DND-41 (cell line): ENCODE data around the gene AKR1C2.

Experiments used
- ATAC-seq: fragments of 200-7000 bp; cut with Tn5 transposase; 3 replicates; pipeline ENCODE4 v1.9.1; 2021; ENCODE audit warnings: low read depth; ENCODE audit not compliant: insufficient read depth
- DNase-seq: peaks from one replicate; pipeline ENCODE4 v3.0.0-alpha.2; 2020
- H2AFZ ChIP-seq: 2 replicates; pipeline ENCODE4 v1.6.0; 2012; ENCODE audit warnings: low read depth, low read length
- H3K27ac ChIP-seq: 2 replicates; pipeline ENCODE4 v1.5.1; 2012; ENCODE audit warnings: low read length, inconsistent platforms
- H3K27me3 ChIP-seq: fragments of 200-600 bp; sonication (generic); 2 replicates; pipeline ENCODE4 v1.6.0; 2012; ENCODE audit warnings: low read length, mild to moderate bottlenecking, inconsistent platforms; ENCODE audit not compliant: insufficient read depth, poor library complexity
- H3K36me3 ChIP-seq: 2 replicates; pipeline ENCODE4 v1.5.1; 2012; ENCODE audit warnings: low read length, inconsistent platforms; ENCODE audit not compliant: insufficient read depth
- H3K4me1 ChIP-seq: 2 replicates; pipeline ENCODE4 v1.5.1; 2012; ENCODE audit warnings: mild to moderate bottlenecking, low read length; ENCODE audit not compliant: insufficient read depth
- H3K4me2 ChIP-seq: 2 replicates; pipeline ENCODE4 v1.6.0; 2012; ENCODE audit warnings: mild to moderate bottlenecking, moderate library complexity, low read length, inconsistent platforms; ENCODE audit not compliant: insufficient read depth
- H3K4me3 ChIP-seq, 2 experiments: fragments of 200-600 bp in 1 of 2; shearing (Covaris generic) in 1 of 2; 2 replicates each; pipeline ENCODE4 v1.5.1; 2012 to 2016; ENCODE audit warnings: inconsistent platforms in 2 of 2, low read length in 2 of 2, mild to moderate bottlenecking in 2 of 2, low read depth in 1 of 2, moderate library complexity in 1 of 2
- H3K79me2 ChIP-seq: 2 replicates; pipeline ENCODE4 v1.6.0; 2012; ENCODE audit warnings: low read length, inconsistent platforms; ENCODE audit not compliant: insufficient read depth
- H3K9ac ChIP-seq: 2 replicates; pipeline ENCODE4 v1.6.0; 2012; ENCODE audit warnings: low read depth, mild to moderate bottlenecking, inconsistent platforms, low read length, moderate library complexity
- H3K9me3 ChIP-seq: 2 replicates; pipeline ENCODE4 v1.5.1; 2012; ENCODE audit warnings: low read length, moderate library complexity, mild to moderate bottlenecking, inconsistent platforms; ENCODE audit not compliant: insufficient read depth, severe bottlenecking
- H4K20me1 ChIP-seq: 2 replicates; pipeline ENCODE4 v1.6.0; 2012; ENCODE audit warnings: low read length; ENCODE audit not compliant: insufficient read depth
- CTCF ChIP-seq: IDR thresholded peaks from 2 replicates; pipeline ENCODE4 v1.5.1; 2012; ENCODE audit warnings: borderline replicate concordance, low read length, moderate library complexity, mild to moderate bottlenecking; ENCODE audit not compliant: poor library complexity, severe bottlenecking; ENCODE audit errors: extremely low read depth
- EZH2 ChIP-seq: IDR thresholded peaks from 3 replicates; pipeline ENCODE4 v1.6.1; 2012; ENCODE audit warnings: borderline replicate concordance, low read depth, mild to moderate bottlenecking, moderate library complexity, low read length, inconsistent platforms; ENCODE audit not compliant: severe bottlenecking

The AKR1C2 gene

GRCh38 chr10:5038733-5039132 lies 35.1 kb upstream of the AKR1C2 start:
- ATAC-seq (no peak), DNase-seq (no peak)
- Histone ChIP-seq H3K4me3 (no peak overlapping the region), H3K4me1 (no peaks in the 10 kb centered on the region), H3K9me3 (no peaks in the 10 kb centered on the region), H3K4me2 (no peak overlapping the region), H3K36me3 (no peaks in the 10 kb centered on the region), H4K20me1 (no peaks in the 10 kb centered on the region), H3K27me3 (no peaks in the 10 kb centered on the region), H3K9ac (no peak overlapping the region), H3K79me2 (no peaks in the 10 kb centered on the region), H3K27ac (no peak overlapping the region), H2AFZ (no peak overlapping the region)
- no peak for TF ChIP-seq EZH2
- no peak for TF ChIP-seq CTCF

- TF ChIP-seq EZH2 (no peak), CTCF (no peak)
- no peak overlapping the region for H2AFZ ChIP-seq
- DNase-seq (no peak), ATAC-seq (no peak)
- no peak overlapping the region for H3K4me2 ChIP-seq
- no peaks in the 10 kb centered on the region for H3K36me3 ChIP-seq
- no peaks in the 10 kb centered on the region for H3K4me1 ChIP-seq
- no peaks in the 10 kb centered on the region for H3K27me3 ChIP-seq
- no peak overlapping the region for H3K4me3 ChIP-seq
- no peaks in the 10 kb centered on the region for H3K9me3 ChIP-seq
- no peaks in the 10 kb centered on the region for H3K79me2 ChIP-seq
- no peaks in the 10 kb centered on the region for H4K20me1 ChIP-seq
- H3K27ac ChIP-seq = no peak overlapping the region
- H3K9ac ChIP-seq = no peak overlapping the region
Observed at GRCh38 chr10:5038101-5038500, 34.4 kb upstream of the AKR1C2 start.

GRCh38 chr10:5036511-5036910 lies 32.9 kb upstream of the AKR1C2 start:
- H3K36me3 ChIP-seq = no peaks in the 10 kb centered on the region
- peaks cover 1% of the 10 kb centered on the region for H3K9me3 ChIP-seq
- H3K9ac ChIP-seq = no peak overlapping the region
- no peak for DNase-seq
- H3K27me3 ChIP-seq = no peaks in the 10 kb centered on the region
- no peak overlapping the region for H3K4me2 ChIP-seq
- H3K27ac ChIP-seq = no peak overlapping the region
- H3K4me1 ChIP-seq = no peaks in the 10 kb centered on the region
- ATAC-seq = no peak
- H2AFZ ChIP-seq = no peak overlapping the region
- H3K79me2 ChIP-seq = no peaks in the 10 kb centered on the region
- TF ChIP-seq CTCF = no peak
- no peak for TF ChIP-seq EZH2
- H3K4me3 ChIP-seq = no peak overlapping the region
- no peaks in the 10 kb centered on the region for H4K20me1 ChIP-seq

- Histone ChIP-seq H3K79me2 (no peaks in the 10 kb centered on the region), H3K4me1 (no peaks in the 10 kb centered on the region), H3K27me3 (no peaks in the 10 kb centered on the region), H3K4me2 (no peak overlapping the region), H3K36me3 (no peaks in the 10 kb centered on the region), H3K9me3 (peaks cover 4% of the 10 kb centered on the region), H3K27ac (no peak overlapping the region), H2AFZ (no peak overlapping the region), H3K4me3 (no peak overlapping the region), H3K9ac (no peak overlapping the region), H4K20me1 (no peaks in the 10 kb centered on the region)
- DNase-seq = no peak
- TF ChIP-seq EZH2 = no peak
- no peak for TF ChIP-seq CTCF
- ATAC-seq = no peak
Observed at GRCh38 chr10:5035356-5035755, 31.7 kb upstream of the AKR1C2 start.
